ENCODE data around the gene GASK1B.
A peak's percentile ranks its signal among the peaks of the same experiment; 100 is the strongest.

The GASK1B gene

GRCh38 chr4:158182736-158183135, 9.9 kb upstream of the GASK1B start:
- DNase-seq, result no peak

- no peak for DNase-seq
These were observed 9.1 kb upstream of the GASK1B start for GRCh38 chr4:158181906-158182305.

GRCh38 chr4:158179465-158179864, 6.6 kb upstream of the GASK1B start:
- DNase-seq, result no peak

- no peak for DNase-seq
These were observed 4.0 kb upstream of the GASK1B start for GRCh38 chr4:158176776-158177175.

GRCh38 chr4:158176108-158176507, 3.3 kb upstream of the GASK1B start:
- DNase-seq, result no peak

- peak; percentile 1 to 37 for DNase-seq
These were observed 1.9 kb downstream of the GASK1B start for GRCh38 chr4:158170691-158171561.

- no peak for DNase-seq
These were observed 2.7 kb downstream of the GASK1B start for GRCh38 chr4:158169931-158170690.

GRCh38 chr4:158169506-158169905, 3.3 kb downstream of the GASK1B start:
- DNase-seq, result no peak

- no peak for DNase-seq
These were observed 4.2 kb downstream of the GASK1B start for GRCh38 chr4:158168606-158169005.

GRCh38 chr4:158166701-158167100, 6.1 kb downstream of the GASK1B start:
- no peak for DNase-seq

GRCh38 chr4:158164768-158165213, 8.0 kb downstream of the GASK1B start:
- DNase-seq, result no peak

- DNase-seq, result no peak
These were observed 8.7 kb downstream of the GASK1B start for GRCh38 chr4:158163941-158164767.

GRCh38 chr4:158162631-158163030, 10.2 kb downstream of the GASK1B start:
- DNase-seq, result no peak

- DNase-seq, result peak in 1 of 2 donors; percentile 46
These were observed 11.1 kb downstream of the GASK1B start for GRCh38 chr4:158161551-158162354.

GRCh38 chr4:158159718-158160094, 13.1 kb downstream of the GASK1B start:
- DNase-seq, result no peak

GRCh38 chr4:158159054-158159717, 13.6 kb downstream of the GASK1B start:
- DNase-seq, result no peak

GRCh38 chr4:158157412-158157811, 15.4 kb downstream of the GASK1B start:
- DNase-seq, result no peak

GRCh38 chr4:158155656-158156356, 17.0 kb downstream of the GASK1B start:
- no peak for DNase-seq

- no peak for DNase-seq
These were observed 25.7 kb downstream of the GASK1B start for GRCh38 chr4:158147151-158147550.

- DNase-seq, result no peak
These were observed 26.1 kb downstream of the GASK1B start for GRCh38 chr4:158146736-158147135.

GRCh38 chr4:158139086-158139485, 33.7 kb downstream of the GASK1B start:
- DNase-seq, result no peak

Data from CD4-positive, alpha-beta T cell treated with Interleukin-1 beta for 1 hour (primary cell).